ENCODE results near the gene CTNND1.

DNA sequence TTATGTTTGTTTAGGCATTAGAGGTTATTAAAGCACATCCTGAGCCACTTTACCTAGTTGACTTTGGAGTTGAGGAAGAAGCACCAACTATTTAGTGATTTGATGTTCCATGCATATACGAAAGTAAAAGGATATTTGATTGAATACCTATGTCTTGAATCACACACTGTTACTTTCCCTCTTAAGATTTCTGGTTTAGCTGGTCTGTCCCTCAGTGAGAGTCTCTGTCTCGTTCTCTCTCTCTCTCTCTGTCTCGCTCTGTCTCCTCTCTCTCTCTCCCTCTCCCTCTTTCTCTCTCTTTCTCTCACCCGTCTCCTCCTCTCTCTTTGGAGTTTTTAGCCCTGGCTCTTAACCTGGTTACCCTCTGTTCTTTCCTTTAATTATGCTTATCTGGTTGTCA lies 11.0 kb downstream of the CTNND1 start:
- TF ChIP-seq POLR2AphosphoS5 (IDR thresholded peaks at IDR 0.05; ENCODE audit: low read depth) (no peak), EZH2 (IDR thresholded peaks at IDR 0.05; ENCODE audit: low read depth, unreplicated experiment) (no peak)
- TF ChIP-seq, protein P1, sequence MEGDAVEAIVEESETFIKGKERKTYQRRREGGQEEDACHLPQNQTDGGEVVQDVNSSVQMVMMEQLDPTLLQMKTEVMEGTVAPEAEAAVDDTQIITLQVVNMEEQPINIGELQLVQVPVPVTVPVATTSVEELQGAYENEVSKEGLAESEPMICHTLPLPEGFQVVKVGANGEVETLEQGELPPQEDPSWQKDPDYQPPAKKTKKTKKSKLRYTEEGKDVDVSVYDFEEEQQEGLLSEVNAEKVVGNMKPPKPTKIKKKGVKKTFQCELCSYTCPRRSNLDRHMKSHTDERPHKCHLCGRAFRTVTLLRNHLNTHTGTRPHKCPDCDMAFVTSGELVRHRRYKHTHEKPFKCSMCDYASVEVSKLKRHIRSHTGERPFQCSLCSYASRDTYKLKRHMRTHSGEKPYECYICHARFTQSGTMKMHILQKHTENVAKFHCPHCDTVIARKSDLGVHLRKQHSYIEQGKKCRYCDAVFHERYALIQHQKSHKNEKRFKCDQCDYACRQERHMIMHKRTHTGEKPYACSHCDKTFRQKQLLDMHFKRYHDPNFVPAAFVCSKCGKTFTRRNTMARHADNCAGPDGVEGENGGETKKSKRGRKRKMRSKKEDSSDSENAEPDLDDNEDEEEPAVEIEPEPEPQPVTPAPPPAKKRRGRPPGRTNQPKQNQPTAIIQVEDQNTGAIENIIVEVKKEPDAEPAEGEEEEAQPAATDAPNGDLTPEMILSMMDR (conservative IDR thresholded peaks at IDR 0.05; ENCODE audit: low read depth in 2 of 2): no peak
- TF ChIP-seq, protein P2, sequence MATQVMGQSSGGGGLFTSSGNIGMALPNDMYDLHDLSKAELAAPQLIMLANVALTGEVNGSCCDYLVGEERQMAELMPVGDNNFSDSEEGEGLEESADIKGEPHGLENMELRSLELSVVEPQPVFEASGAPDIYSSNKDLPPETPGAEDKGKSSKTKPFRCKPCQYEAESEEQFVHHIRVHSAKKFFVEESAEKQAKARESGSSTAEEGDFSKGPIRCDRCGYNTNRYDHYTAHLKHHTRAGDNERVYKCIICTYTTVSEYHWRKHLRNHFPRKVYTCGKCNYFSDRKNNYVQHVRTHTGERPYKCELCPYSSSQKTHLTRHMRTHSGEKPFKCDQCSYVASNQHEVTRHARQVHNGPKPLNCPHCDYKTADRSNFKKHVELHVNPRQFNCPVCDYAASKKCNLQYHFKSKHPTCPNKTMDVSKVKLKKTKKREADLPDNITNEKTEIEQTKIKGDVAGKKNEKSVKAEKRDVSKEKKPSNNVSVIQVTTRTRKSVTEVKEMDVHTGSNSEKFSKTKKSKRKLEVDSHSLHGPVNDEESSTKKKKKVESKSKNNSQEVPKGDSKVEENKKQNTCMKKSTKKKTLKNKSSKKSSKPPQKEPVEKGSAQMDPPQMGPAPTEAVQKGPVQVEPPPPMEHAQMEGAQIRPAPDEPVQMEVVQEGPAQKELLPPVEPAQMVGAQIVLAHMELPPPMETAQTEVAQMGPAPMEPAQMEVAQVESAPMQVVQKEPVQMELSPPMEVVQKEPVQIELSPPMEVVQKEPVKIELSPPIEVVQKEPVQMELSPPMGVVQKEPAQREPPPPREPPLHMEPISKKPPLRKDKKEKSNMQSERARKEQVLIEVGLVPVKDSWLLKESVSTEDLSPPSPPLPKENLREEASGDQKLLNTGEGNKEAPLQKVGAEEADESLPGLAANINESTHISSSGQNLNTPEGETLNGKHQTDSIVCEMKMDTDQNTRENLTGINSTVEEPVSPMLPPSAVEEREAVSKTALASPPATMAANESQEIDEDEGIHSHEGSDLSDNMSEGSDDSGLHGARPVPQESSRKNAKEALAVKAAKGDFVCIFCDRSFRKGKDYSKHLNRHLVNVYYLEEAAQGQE (IDR thresholded peaks at IDR 0.05; ENCODE audit: unreplicated experiment): no peak

Data from GM23338 (cell line).